HG03432 (cell line): Measurements from ENCODE around the gene NTM.
A peak's percentile ranks its signal among the peaks of the same experiment; 100 is the strongest.

Experiments
- ATAC-seq: cut with Tn5 transposase; IDR thresholded peaks from one replicate; pipeline ENCODE4 v1.9.1; 2021; ENCODE audit warnings: mild to moderate bottlenecking, moderate library complexity; ENCODE audit not compliant: unreplicated experiment

Gene NTM

GRCh38 chr11:131875611-131876010, 505.2 kb downstream of the NTM start:
- no peak for ATAC-seq

DNA sequence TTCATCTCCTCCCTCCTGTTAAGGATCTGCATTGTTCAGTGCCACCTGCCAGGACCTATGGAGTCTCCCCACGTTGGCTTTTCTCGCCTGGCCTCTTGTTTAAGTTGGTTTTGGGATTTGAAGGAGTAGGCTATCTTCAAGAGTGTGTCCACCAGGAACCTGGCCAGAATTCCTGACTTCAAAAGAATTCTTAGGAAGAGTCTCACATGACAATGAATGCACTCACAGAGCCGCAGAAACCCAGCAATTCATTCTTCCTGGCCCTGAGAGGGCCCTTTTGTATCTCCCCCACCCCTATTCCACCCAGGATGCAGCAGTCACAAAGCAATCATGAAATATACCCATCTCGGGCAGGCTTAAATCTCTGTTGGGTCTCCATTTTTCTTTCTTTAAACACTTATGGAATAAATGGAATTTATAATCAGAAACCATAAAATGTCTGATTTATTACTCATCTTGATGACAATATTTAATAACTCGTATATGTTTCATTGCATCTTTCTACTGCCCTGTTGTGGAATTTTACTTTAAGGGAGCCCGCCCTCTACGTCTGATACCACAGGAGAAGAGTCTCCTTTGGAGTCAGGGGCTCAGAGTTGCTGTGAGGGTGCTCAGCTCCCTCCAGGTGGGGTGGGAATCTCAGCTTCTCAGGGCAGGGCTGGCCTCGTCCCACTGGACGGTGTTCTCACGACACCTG, 507.0 kb downstream of the NTM start:
- ATAC-seq: no peak

GRCh38 chr11:131880316-131880715, 509.9 kb downstream of the NTM start:
- ATAC-seq: no peak

GRCh38 chr11:131880976-131881375, 510.6 kb downstream of the NTM start:
- ATAC-seq: no peak

- no peak for ATAC-seq
Observed at GRCh38 chr11:131883332-131883731, 512.9 kb downstream of the NTM start.

DNA sequence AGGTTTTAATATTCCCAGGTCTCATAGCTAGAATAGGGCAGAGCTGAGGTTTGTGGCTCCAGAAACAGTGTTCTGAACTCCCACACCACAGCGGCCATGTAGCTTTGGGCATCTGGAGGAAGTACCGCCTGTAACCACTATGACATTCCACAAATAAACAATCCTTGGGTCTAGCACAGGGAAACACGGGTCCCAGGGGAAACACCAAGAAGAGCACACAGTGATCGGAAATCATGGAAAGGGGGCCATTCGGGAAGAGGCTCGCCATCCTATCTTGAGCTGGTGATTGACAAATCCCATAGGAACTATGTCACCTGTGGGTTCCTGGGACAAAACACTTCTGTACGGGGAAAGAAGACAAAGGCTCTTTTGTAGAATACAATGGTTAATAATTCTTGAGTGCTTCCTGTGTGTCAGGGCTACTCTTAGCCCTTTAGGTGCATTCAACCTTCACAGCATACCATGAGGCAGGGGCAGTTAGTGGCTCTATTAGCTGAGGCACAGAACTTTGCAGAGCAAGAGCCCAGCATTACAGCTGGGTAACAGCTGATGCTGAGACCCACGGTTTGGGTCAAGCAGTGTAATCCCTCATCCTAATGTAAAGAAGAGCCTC, 514.2 kb downstream of the NTM start:
- peak; percentile 63 for ATAC-seq

DNA sequence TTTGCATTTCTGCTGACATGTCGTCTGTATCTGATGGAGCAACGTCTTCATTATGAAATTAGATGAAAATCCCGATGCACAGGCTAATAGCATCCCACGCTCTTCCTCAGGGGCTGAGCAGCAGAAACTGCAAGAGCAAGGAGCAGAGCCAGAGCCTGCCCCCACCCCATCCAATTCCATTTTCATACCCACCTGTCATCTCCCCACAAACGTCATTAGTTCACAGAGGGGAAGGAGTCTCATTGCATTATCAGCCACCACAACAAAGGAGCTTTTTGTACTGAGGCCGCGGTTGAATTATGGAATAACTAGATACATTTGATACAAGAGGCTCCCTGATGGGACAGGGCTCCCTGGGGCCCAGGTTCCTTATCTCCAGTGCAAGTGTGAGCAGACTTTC, 515.0 kb downstream of the NTM start:
- ATAC-seq: no peak

DNA sequence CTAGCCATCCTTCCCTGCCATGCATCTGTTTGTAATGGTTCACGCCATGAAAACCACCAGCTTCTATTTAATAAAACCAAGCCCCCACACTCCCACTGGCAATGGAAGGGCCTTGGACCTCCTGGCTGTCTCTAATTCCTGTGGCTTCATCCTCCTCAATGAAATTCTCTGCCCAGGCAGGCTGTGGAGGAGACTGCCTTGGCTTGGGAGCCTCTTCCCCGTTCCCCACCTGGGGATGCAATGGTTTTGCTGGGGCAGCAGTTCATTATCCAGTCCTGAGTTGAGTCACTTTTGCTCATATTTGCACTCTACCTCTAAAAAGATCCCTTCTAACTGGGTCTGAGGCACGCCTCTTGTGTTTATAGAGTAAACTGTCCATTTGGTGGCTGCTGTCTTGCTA, 515.8 kb downstream of the NTM start:
- peak; percentile 25 for ATAC-seq

DNA sequence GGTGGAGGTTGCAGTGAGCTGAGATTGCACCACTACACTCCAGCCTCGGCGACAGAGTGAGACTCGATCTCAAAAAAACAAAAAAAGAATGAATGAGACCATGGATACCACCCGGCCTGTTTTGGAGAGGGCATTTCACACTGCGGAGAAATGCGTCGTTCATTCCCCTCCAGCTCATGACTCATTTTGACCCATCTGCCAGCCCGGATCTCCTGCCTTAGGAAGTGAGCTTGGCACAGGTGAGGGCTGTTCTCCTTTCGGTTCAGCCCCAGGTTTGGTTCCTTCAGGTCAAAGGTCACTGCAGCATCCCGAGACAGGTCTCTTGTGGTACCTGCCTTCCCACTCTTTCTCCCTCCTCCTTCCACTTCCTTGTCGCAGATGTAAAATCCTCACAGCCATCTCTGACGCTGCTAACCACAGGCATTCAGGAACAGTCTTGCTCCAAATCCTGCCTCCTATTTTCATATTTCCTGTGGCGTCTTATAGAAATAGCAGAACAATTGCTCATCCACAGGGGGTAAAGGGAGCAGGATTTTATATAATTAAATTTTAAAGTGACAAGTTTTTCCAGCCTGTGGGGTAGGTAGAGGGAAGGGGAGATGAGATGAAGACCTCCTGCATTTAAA, 517.9 kb downstream of the NTM start:
- ATAC-seq: no peak

DNA sequence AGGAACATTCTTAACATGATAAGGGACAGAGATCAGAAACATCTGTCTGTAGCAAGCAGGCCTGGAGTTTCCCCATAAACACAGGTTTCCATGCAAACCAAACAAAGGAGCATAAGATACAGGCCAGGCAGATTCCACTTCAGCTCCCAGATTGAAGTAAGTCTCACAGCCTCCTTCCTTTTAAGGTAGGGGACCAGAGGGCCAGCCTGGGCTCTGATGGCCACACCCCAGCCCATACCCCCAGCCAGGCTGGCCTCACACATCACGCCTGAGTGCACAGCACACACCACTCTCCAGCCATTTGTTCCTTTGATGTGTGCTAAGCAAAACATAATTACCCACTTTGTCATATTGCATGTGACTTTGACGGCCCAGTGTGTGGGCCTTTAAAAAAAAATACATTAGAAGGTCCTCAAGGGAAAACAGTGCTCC, 518.7 kb downstream of the NTM start:
- peak; percentile 42 for ATAC-seq

- no peak for ATAC-seq
Observed at GRCh38 chr11:131889760-131890581, 519.6 kb downstream of the NTM start.

- ATAC-seq: peak; percentile 89
Observed at GRCh38 chr11:131893103-131893890, 522.9 kb downstream of the NTM start.

DNA sequence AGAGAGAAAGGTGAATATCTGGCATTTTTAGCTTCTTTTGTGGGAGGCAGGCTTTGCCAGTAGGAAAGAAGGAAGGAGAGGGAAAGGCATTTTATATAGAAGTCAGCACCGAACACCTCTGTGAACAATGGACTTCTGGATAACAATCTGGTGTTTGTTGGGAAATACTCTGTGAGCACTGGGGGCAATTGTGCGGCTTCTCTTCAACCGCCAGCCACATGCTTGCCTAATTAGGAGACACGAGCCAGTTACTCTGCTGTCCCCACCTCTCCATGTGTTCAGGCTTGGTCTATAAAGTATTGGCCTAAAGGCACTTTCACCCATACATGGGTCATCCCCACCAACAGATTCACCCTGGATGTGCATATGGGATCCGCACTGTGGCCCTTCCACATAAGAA, 523.6 kb downstream of the NTM start:
- ATAC-seq: no peak

DNA sequence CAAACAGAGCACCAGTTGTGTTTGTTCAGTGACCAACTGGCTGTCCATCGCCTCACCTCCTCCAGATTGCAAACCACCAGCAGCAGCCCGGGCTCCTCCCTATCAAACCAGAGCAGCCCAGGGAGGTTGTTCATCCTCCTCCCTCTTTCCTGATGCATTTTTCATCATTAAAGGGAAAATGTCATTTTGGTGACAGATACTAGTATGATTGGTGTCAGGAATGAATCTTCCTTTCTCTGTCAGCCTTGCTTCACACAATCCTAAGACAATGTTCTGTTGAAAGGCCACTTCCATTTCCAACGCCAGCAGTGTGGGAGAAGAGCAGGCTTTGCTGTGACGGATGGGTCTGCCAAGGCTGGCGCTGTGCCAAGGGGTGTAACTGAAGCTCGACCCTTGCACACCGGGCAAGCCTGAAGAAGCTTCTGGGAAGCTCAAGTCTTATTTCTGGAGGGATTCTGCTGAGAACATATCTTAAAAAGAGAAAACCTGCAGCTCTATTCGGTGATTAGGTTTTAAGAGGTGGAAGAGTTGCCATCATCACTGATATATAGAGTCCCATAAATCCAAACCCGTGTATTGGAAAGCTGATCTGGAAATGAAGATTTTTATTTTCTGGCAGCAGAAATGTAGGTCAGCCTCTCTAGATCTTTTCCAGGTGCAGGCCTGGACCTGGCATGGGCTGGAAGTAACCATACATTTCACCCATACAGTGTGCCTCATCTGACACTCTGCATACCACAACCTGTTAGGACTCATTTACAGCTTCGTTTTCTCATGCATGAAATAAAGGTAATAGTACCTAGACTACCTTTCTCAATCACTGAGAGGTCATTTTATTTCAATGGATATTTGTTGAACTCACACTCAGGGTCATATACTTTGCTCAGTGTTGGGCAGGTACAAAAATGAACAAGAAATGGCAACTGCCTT, 524.5 kb downstream of the NTM start:
- no peak for ATAC-seq

DNA sequence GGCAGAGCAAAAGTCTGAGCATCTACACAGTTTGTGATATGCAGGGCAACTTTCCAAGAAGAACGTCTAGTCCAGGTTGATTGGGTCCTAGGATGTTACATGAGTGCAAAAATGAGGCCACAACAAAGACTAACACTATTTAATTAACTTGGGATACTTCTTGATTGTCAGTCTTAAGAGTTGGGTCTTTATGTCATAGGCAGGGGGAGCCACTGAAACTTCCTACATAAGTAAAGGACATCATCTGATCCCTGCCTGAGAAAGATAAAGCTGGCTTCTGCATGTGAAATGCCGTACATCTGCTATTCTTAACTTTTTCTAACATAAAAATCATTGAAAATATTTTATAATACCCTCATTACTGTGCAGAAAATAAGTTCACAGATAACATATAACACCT, 525.5 kb downstream of the NTM start:
- ATAC-seq: no peak

DNA sequence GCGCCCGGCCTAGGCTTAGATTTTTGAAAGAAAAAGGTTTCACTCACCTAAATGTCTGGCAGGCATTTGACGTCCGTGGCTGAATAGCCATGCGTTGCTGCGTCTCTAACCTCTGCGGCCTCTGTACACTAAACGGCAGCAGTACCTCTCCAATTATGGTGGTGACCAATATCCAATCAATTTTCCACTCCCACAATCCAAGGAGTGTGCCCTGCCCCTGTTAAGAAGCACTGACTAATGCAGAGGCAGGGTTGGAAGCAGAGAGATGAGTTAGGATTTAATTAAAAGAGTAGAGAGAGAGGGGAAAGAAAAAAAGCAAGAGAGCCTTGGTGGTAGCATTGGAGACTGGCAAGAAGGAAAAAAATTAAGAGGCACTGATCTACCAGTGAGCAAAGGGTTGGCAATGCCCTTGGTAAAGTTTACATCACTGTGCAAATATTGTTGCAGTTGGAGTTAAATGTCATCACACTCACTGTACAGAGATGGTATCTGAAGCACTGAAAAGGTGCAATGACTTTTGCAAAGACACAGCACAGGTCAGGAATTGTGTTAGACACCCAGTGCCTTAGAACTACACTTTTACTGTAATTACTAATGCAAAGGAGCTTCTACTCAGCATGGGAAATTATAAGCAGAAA, 526.7 kb downstream of the NTM start:
- no peak for ATAC-seq

DNA sequence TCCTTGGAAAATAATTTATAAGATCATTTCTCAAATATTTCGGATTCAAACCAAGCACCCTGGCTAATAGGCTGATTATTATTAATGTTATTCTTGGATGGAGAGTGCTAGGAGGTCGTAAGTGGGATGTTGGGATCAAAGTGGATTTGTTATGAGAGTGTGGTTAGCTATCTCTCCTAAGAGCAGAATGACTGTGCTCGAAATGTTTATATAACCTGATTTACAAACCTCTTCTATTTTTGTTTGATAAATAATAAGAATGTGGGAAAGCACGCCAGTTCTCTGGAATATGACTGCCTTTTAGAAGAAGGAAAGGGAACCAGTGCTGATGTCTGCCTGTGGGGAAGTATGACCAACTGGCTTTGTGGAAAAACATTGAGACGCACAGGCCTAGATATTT, 527.5 kb downstream of the NTM start:
- no peak for ATAC-seq

GRCh38 chr11:131898949-131899348, 528.5 kb downstream of the NTM start:
- ATAC-seq: no peak

DNA sequence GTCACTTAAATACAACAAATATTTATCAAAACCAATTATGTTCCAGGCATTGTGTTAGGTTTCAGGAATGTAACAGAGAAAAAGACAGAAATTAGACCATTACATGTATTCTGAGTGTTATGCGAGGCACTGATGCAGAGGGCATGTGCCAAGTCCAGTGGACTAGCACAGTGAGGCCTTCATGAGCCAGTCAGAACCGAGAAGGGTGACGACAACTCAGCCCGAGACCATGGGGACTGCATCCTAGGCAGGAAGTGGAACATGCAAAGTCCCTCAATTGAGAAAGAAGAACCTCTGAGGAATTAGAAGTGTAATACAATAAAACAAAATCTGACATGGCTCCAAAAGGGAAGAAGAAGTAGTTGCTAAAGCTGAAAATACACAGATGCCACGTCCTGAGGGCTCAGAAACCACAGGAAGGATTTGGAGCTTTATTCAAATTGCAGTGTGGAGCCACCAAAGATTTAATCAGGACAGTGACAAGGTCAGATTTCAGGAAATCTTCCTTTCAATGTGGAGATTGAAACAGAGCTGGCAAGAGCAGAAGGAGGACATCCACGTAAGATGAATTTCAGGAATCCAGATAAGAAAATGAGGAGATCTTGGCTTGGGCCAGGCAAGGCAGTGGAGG, 529.6 kb downstream of the NTM start:
- ATAC-seq: no peak
